GM18502 (cell line): Measurements from ENCODE around the gene IGSF21.

Experiments used
- ATAC-seq: cut with Tn5 transposase; IDR thresholded peaks from one replicate; pipeline ENCODE4 v1.9.1; 2021; ENCODE audit warnings: mild to moderate bottlenecking; ENCODE audit not compliant: unreplicated experiment, poor library complexity

The IGSF21 gene

DNA sequence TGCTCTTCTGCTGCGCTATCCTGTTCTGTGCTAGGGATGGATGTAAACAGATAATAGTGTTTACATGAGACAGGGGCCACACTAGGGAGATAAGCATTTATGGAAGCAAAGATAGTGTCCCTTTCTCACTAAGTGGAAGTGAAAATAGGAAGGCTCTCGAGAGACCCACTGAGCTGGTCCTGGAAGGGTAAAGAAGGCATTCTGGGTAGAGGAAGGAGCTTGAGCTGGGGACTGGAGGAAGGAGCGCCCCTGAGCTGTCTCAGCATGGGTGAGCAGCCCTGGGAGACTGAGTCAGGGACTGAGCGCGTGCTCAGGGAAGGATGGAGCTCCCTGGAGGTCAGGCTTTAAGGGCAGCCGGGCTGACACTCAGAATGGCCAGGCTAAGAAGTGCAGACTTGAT, 93.3 kb downstream of the IGSF21 start:
- ATAC-seq, result no peak

DNA sequence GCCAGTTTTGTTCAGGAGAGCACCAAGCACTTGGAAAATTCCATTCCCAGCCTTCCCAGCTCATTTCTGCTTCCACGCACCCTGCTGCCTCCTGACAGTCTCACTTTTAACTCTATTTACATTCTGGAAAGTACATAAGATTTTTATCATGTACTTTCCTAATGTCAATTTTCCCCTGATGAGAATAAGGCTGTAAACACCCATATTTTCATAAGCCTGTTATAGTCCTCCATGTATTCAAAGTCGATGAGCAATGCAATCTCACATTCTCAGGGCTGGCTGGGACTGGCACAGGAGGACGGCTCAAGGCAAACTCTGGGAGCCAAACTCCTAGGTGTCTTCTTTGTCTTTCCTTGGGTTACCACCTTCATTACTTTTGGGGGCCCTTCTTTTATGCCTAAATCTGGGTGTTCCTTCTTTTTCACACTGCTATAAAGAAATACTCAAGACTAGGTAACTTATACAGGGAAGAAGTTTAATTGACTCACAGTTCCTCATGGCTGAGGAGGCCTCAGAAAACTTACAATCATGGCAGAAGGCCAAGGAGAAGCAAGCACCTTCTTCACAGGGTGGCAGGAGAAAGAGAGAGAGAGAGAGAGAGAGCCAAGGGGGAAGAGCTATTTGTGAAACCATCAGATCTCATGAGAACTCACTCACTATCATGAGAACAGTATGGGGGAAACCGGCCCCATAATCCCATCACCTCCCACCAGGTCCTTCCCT, 94.6 kb downstream of the IGSF21 start:
- no peak for ATAC-seq

DNA sequence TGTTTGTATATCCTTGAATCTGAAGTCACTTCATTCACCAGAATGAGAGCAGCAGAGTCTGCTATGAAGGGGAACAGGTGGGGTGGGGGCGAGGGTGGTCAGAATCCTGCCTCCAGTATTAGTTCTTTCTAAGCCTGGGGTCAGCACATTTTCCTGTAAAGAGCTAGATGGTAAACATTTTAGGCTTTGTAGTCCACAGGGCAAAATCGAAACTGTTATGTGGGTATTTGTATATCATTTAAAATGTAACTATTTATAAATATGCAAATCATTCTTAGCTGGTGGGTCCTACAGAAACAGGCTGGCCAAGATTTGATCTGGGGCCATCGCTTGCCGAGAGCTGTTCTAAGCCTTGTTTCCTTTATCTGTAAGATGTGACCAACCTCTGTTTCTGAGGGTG, 96.0 kb downstream of the IGSF21 start:
- ATAC-seq, result no peak

DNA sequence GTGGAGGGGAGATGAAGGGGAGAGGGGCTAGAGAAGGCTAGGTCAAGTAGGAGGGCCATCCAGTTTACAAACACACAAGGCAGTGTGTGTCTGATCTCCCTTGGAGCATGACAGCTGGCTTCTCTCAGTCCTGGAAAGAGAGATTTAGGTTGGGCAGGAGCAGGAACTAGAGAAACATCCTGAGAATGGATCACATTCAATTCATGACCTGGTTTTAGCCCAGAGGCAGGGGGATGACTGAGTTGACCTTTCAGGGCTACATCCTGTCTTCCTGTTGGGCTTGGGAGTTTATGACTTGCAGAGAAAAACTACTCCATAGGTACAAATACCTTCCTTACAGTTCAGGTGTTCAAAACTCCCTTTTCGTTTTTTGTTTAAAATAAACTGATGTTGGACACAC, 97.0 kb downstream of the IGSF21 start:
- no peak for ATAC-seq

DNA sequence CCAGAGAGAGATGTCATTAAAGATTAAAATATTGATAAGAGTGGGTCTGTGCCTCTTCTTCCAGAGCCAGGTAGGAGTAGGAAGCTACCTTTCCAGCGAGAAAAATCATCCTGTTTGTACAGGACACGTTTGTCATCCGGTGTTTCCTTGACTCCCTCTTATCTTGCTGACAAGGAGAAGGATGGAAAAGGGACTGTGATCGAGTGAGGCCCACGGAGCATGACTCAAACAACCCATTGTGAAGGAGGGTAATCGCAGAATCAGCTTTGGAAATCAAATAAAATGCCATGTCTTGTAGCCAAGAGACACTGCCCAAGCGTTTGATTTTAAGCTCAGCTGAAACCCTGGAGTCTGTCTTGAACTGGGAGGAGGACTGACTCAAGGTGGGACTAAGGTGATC, 97.7 kb downstream of the IGSF21 start:
- ATAC-seq, result no peak

DNA sequence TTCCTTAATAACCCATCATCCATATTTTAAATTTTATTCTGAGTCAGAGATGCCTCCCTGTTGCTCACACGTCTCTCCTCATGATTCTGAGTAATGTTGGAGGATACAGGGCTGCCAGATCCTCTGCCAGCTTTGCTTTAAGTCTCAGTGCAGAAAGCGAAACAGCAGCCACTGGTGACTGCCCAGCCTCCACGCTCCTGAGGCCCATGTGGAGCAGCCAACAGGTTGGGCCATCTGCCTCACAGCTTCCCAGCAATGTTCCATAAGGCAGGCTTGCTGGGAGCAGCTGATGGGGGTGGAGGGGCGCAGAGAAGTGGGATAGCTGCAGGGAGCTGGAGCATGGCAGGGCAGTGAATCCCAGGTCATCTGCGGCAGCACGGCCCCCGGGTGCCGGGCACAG, 104.2 kb downstream of the IGSF21 start:
- ATAC-seq, result no peak

DNA sequence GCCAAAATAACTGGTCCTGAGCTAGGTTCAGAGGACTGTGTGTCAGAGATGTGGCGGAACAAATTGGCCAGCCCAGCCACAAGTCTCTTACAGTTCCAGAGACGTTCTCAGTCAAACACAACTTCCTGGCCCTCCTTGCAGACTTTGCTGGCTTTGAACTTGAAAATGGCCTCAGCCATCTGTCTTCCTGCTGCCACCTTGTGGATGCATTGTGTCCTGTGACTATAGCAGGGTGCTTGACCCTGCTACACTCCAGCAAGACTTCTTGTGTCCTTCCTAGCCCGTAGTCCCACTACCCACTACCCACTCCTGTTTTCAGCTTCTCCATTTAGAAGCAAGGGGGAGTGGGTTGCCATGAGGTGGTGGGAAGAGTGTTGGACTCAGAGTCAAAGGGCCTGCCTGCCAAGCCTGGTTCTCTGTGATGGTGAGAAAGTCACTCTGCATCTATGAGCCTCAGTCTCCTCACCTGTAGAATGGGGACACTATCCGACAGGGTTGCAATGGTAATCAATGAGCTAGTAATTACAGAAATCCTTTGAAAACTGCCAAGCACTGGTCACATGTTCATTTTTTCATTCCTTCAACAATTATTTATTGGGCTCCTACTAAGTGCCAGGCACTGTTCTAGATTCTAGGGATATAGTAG, 109.9 kb downstream of the IGSF21 start:
- ATAC-seq, result no peak

DNA sequence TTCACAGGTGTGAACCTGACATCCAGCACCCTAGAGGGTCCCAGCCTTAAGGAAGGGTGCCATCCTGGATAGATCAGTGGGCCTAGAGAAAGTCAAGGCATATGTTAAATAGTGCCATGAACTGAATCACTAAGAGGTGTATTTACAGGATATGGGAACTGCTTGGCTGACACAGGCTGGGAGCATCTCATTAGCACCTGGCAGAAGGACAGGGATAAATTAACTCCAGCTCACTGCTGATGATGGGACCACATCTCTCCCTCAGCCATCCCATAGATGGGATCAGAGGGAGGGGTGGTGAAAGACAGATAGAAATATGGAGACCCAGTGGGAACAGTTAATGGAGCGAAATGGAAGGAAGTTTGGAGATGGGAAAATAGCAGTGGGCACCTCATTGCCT, 122.0 kb downstream of the IGSF21 start:
- ATAC-seq, result no peak

DNA sequence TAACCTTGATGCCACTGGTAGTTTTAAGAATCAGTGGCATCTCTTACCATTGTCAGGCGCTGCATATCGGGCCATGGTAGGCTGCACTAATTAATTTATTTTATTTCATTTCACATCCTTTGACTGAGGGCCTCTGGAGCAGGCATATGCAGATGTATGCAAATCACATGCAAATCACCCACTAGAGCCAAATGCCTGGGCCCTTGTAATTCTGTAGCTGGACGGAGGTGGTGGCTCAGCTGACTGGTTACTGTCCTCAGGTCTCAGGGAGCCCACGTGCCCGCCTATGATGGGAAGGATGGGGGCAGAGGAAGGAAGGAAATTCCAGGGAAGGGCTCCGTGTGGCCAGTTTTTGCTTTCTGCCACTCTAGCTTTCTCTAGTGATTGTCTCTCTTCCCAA, 122.7 kb downstream of the IGSF21 start:
- no peak for ATAC-seq

DNA sequence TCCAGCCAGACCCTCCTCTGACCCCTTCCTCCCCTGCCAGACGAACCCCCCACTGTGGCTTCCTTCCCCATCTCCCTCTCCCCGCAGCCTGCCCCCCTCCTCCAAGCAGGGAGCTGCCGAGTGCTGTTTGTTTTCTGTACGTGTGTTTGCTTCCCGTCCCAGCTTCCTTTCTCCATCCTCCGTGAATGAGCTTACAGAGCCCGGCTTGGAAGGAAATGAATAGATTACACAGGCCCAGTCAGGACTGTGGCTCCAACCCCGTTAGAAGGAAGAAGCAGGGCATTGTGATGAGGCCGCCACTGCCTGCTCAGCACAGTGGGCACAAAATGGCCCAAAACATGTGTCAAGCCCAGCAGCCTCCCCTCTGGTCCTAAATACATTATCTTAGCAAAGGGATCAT, 123.2 kb downstream of the IGSF21 start:
- no peak for ATAC-seq

DNA sequence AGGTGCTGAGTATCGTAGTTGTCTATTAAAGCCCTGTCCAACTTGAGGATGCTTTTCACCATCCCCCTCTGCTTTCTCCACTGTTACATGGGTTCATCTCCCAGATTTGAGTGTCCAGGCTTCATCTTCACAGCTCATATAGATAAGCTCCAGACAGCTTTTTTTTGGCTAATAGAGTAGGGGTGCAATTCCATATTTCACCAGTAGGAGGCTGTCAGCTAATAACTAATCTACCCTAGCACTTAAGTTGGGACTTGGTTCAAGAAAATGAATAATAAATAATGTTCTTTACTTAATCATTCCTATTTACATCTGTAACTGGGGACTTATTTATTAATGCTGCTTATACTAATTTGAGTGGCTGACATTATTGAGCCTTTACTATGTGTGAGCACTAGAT, 124.5 kb downstream of the IGSF21 start:
- no peak for ATAC-seq

DNA sequence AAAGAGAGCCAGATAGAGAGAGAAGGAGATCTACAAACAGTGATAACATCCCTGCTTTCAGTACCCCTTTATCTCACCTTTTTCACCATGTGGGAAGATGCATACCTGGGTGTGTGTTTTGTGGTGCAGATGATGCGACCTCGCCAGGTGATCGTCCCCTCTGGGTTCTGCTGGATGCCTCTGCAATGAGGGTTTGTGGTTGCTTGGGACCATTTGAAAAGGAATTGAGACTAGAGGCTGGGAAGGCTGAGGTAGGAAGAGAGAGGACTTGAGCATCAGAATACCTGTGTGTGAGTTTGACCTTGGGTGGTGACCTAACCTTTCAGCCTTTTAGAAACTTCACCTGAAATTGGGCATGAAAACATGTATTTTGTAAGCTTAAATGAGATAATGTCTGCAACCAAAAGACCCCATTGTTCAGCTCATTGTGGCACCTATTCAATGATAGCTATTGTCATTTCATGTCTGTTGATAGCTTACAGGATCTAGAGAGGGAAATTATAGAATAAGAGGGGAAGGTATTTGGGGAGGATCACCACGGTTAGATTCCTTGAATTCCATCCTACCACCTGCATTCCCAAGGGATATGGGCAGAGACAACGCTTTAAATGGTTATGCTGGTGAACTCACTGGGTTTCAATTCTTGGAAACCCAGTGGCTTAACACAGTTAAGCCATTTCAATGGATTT, 125.7 kb downstream of the IGSF21 start:
- no peak for ATAC-seq

DNA sequence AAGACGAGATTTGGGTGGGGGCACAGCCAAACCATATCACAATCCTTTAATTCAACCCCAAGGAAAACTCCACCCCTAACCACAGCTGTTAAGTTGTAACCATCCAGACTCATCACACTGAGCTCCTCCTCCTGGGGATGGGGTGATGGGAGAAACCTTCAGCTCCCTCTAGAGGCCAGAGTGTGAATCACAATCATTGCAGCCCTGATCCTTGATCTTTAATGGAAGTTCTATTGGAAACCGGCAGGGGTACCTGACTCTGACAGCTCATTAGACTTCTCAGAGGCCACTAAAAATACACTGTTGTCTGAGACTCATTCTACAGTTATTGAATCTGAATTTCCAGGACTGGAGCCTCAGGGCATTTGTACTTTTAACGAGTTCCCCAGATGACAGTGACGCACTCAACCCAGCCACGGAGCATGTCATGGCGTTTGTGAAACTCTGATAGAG, 127.2 kb downstream of the IGSF21 start:
- no peak for ATAC-seq

DNA sequence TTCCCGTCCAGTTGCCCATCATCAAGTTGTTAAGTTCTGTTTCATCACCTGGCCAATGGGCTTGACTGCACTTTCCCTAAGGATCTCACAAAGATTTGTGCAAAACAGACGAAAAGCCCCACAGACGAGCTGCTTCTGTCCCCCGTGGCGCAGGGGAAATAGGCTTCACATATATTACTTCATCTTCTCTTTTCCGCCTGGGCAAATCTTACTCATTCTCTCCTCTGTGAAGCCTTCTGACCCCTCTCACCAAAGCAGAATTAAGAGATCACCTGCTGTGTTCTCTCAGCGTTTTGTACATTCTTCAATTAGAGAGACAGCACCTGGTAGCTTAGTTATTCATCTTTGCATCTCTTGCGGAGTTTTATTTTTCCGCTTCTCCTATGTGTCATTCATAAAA, 129.8 kb downstream of the IGSF21 start:
- ATAC-seq, result no peak

DNA sequence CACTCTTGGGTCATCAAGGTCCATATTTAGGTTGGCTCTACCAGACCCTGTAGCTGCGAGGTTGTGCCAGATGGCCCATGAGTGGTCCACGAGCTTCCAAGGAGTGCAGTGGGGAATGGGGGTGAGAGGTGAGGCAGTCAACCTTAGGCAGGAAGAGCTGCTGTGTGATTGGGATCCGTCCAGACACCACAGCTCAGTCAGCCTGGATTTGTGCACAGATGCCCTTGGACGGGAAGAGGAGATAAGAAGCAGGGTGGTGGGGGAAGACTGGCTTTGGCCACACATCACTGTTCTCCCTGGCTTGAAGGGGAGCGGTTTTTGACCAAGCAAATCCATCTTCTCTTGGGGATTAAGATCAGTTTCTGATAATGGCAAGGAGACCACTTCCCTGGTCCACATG, 130.6 kb downstream of the IGSF21 start:
- ATAC-seq, result no peak

DNA sequence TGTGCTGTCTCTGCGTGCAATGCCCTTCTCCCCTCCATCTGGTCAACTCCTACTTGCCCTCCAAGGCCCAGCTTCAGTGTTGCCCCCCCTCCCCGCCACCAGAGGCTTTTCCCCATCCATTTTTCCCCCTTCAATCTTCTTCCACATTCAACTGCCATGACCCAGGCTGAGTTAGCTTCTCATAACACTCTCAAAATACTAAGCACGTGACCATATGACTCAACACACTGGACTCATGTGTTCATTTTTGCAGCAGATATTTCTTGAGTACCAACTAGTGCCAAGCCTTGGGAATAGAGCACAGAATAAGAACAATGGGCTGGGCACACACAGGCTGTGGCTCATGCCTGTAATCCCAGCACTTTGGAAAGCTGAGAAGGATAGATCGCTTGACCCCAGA, 132.1 kb downstream of the IGSF21 start:
- ATAC-seq, result no peak

DNA sequence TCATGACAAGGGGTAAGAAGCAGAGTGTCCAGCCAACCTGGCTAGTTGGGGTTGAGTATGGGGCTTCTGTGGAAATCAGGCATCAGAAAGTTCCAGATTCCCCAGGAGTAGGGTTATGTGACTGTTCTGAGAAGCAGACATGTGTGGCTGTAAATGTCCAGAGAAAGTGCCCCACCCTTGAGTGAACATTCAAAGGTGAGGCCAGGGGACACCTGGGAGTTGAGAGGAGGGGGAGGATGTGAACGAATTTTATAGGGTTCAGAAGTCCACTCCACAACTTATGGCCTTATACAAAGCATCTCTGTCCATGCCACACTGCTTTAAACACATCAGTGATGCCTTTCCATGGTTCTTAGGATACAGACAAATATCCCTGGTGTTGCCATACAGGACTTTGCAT, 133.3 kb downstream of the IGSF21 start:
- no peak for ATAC-seq

DNA sequence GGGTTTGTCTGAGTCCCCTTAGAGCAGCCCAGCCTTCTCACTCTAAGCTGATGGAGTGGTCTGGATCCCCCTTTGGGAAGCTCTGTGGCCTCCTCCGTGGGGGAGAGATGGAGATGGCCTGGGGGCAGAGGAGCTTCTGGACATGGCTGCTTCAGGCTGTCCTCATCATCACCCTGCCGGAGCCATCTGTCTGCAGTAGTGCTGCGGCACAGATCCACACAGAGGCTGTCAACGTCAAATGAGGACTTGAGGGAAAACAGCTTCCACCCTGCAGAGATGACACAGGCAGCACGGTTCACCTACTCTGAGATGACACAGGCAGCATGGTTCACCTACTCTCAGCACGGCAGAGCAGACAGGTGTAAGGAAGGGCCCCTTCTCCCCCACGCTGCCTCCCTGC, 134.3 kb downstream of the IGSF21 start:
- no peak for ATAC-seq

DNA sequence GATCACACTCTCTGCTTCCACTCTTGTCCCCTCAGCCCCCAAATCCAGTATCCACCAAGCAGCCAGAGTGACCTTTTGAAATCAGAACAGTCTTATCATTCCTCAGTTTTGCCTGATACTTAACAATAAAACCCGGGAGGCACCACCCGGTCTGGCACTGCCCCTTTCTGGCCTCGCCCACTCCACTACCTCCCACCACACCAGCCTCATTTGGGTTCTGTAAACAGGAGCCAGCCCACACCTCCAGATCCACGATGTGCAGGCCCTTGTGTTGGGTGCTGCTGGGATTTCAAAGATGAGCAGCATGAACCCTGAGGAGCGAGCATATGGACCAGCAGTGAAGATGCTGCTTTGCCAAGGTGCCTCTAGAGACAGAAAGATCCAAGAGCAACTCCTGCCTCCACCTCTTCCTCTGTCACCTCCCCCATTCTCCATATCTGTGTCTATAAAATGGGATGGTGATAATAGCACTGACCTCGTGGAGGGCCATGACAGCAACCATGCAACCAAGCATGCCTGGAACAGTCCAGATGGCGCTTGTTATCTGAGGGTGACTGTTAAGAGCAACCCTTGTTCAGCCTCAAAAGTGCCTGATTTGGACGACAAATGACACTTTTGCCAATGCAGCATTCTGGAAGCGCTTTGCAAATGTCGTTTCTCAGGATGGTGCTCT, 136.0 kb downstream of the IGSF21 start:
- ATAC-seq, result no peak

DNA sequence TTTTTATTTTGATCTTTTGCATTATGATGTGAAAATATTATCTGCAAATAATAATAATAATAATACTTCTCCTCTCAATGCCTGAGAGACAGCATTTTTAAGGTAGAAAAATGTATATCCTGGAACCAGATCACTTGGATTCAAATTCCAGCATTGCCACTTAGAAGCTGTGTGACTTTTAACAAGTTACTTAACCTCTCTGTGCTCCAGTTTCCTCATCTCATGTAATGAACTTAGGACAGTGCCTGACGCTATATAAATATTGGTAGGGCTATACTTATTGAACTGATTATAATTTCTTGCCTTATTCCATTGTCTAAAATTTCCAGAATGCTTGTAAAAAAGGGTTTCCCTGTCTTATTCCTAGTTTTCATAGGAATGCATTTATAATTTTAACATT, 137.2 kb downstream of the IGSF21 start:
- ATAC-seq, result no peak

DNA sequence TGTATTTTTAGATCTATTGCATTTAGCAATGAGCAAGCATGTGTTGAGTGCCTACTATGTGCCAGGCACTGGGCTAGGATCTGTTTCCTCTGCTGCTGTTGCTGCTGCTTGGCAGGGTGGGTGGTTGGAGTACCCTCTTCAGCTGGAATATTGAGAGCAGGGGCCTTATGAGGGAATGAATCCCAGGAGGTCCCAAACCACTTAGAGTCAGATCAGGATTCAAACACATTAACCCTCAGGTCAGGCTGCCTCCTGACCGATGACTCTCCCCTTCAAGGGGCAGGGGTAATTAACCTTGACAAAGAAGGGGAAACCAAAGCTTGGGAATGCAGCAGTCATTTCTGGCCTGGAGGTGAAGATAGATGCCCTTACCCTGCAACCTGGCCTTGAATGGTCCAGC, 138.0 kb downstream of the IGSF21 start:
- no peak for ATAC-seq
